Measurements from ENCODE around the gene TRUB1.

GRCh38 chr10:114911801-114912469, 26.1 kb upstream of the TRUB1 start:
- TF ChIP-seq CTCF (conservative IDR thresholded peaks at IDR 0.05; ENCODE audit: low read depth, low read length) (no peak), EZH2 (IDR thresholded peaks at IDR 0.05; ENCODE audit: borderline replicate concordance, low read depth, low read length, poor library complexity, severe bottlenecking) (no peak)

Measured in A673 (cell line).